Activated CD4-positive, alpha-beta T cell treated with anti-CD3 and anti-CD28 coated beads for 24 hours (primary cell): ENCODE results near the gene LMTK3.

Experiments
- DNase-seq, 2 donors: peaks; one replicate each; pipeline ENCODE4 v3.0.0-alpha.2; 2020; ENCODE audit warnings: low read depth in 2 of 2

The LMTK3 gene

GRCh38 chr19:48508729-48509411, 2.8 kb downstream of the LMTK3 start:
- no peak for DNase-seq

- no peak for DNase-seq
Measured at GRCh38 chr19:48507911-48508439, 3.7 kb downstream of the LMTK3 start.

- no peak for DNase-seq
Measured at GRCh38 chr19:48506138-48506733, 5.4 kb downstream of the LMTK3 start.

GRCh38 chr19:48502350-48503018, 9.2 kb downstream of the LMTK3 start:
- no peak for DNase-seq

DNA sequence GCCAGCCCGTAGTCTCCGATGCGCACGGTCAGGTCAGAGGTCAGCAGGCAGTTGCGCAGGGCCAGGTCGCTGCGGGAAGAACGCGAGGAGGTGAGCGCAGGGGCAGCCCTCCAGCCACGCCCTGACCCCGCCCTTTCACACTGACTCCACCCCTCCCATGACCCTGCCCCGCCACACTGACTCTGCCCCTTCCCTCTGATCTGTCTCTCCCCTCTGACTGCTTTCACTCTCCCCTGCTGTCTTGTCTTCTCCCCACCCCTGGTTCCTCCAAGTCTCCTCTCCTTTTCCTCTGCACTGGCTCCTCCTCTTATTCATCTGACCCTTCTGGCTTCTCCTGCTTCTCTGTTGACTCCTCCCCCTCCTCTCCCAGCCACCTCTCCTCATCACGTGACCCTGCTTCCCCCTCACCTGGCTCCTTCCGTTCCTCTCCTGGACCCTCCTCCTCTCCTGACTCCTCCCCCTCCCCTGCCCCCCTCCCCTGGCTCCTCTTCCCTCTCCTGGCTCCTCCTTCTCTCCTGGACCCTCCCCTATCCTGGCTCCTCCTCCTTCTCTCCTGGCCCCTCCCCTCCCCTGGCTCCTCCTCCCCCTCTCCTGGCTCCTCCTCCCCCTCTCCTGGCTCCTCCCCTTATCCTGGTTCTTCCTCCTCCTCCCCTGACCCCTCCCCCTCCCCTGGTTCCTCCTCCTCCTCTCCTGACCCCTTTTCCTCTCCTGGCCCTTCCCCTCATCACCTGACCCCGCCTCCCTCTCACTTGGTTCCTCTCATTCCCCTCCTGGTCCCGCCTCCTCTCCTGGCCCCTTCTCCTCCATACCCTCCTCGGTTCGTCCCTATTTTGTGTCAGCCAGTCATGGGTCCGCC, 9.9 kb downstream of the LMTK3 start:
- DNase-seq: peak in 1 of 2 donors; percentile 53

DNA sequence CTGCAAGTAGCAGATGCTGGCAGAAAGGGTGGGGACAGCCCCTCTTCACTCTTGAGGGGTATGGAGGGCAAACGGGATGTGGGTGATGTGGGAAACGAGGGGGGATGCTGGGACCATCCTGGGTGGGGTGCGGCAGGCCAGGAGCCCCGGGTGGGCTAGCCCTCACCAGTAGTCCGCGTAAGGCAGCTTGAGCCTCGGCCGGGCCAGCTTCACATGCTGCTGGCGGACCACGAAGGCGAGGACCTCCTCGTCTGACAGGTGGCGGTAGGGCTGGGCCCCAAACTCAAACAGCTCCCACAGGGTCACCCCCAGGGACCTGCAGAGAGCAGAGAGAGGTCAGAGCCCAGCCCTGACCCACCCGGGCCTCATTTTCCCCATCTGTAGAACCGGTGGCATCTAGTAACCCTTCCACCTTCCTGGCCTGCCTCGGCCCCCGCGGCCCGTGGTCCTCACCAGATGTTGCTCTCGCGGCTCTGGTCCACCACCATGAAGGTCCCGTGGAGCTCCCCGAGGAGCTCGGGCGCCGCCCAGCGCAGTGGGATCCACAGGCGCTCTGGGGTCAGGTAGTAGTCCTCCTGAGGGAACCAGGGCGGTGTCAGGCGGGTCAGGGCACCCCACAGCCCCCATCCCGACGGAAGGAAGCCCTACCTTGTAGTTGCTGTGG, 10.7 kb downstream of the LMTK3 start:
- DNase-seq: no peak

DNA sequence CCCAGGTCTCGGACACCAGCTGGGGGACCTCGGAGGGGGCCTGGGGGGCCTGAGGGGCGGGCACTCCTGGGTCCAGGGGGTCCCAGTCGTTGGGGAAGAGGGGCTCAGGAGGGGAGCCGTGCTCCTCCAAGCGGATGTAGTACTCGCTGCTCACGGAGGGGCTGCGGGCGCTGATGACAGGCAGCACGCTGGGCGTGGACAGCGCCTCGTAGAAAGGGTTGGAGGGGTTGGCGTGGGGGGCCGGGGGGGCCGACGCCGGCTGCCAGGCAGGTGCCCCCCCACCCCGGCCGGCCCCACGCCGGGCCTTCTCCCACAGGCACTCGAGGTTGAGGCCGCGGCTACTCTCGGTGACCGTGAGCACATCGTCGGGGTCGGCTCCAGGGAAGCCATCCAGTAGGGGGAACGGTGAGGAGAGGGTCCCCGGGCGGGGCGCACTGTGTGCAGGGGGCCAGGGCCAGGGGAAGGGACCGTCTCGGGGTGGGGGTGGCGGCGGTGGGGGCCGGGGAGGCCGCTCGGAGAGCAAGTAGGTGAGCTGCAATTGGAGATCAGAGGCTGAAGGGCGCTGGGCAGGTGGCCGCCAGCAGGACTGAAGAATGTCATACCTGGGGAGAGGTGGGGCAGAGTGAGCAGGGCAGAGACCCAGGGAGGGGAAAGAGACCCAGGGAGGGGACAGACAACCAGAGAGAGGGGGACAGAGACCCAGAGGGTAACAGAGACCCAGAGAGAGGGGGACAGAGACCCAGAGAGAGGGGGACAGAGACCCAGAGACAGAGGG, 12.1 kb downstream of the LMTK3 start:
- no peak for DNase-seq

- DNase-seq: no peak
Measured at GRCh38 chr19:48498595-48499311, 12.9 kb downstream of the LMTK3 start.

- no peak for DNase-seq
Measured at GRCh38 chr19:48497728-48498594, 13.7 kb downstream of the LMTK3 start.

- no peak for DNase-seq
Measured at GRCh38 chr19:48496959-48497727, 14.5 kb downstream of the LMTK3 start.

DNA sequence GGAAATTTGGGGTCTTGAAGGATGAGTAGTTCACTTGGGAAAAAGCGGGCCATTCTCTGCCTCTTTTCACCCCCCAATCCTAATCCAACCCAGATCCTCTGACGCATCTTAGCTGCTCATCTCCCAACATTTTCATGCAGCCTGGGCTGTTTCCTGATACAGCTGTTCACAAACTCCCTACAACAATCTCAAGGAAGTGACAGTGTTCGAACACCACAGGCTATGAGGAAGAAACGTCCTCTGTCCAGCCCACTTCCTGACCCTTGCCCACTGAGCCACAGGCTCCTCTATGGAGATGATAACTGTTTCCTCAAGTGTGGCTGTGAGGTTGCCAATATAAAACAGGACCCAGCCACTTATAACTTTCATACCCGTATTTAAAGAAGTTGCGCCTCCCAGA, 16.2 kb downstream of the LMTK3 start:
- DNase-seq: no peak

DNA sequence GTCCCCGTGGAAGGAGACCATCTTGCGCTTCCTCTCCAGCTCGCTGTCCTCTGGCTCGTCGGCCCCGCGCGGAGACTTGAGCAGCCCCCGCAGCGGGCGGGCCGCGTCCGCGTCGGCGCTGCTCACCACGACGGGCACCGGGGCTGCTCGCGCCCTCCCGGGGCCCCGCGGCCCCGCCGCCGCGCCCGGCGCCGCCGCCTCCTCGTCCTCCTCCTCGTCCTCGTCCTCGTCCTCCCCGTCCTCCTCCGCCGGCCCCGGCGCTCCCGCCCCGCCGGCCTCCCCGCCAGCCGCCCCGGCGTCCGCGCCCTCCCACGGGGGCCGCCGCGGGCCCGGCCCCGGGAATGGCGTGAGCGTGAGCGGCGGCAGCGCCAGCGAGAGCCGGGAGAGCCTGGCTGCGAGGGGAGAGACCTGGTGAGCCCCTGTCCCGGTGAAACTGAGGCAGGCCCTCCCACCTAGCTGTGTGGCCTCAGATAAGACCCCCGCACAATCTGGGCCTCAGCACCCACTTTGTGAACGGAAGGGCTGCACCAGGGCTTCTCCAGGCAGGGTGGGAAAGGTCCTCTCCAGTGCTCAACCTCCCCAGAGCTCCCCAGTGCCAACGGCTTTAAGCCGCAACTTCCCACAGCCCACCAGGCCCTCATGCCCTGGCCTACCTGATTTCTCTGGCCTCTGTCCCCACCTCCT, 17.8 kb downstream of the LMTK3 start:
- DNase-seq: no peak

- DNase-seq: peak; percentile 54 to 77
Measured at GRCh38 chr19:48492925-48493717, 18.5 kb downstream of the LMTK3 start.

DNA sequence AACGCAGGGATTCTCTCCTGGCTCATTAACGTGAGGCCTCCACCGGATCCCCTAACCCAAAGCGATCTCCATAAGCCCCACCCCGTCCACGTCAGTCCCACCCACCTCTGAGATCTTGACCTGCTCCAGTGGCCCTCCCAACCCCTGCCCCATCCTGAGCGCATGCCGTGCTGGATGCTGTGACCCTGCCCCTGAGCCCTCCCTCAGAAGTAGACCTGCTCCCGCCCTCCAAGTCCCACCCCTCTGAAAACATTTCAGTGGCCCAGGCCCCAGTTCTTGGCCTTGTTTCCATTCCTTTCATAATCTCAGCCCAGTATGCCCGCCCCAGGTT, 19.9 kb downstream of the LMTK3 start:
- no peak for DNase-seq

- DNase-seq: peak in 1 of 2 donors; percentile 34
Measured at GRCh38 chr19:48490981-48491792, 20.4 kb downstream of the LMTK3 start.

GRCh38 chr19:48489608-48490216, 21.9 kb downstream of the LMTK3 start:
- DNase-seq: peak; percentile 74 to 80
